Colon (tissue), 2 donors: ENCODE measurements around the gene CYP11A1.

ENCODE experiments used
- FAIRE-seq: peaks from 2 replicates; lab custom pipeline; 2012; peaks lifted over from hg19 to GRCh38; lab: Jason Lieb, UNC
- donor health status: control.
- donor health status: control.

The CYP11A1 gene

GRCh38 chr15:74300057-74300795, 67.2 kb downstream of the CYP11A1 start:
- no peak for FAIRE-seq

GRCh38 chr15:74297887-74298286, 69.6 kb downstream of the CYP11A1 start:
- FAIRE-seq, result no peak

- no peak for FAIRE-seq
These were observed 71.6 kb downstream of the CYP11A1 start for GRCh38 chr15:74295800-74296199.

- no peak for FAIRE-seq
These were observed 73.4 kb downstream of the CYP11A1 start for GRCh38 chr15:74294010-74294409.

- FAIRE-seq, result no peak
These were observed 74.2 kb downstream of the CYP11A1 start for GRCh38 chr15:74293021-74293810.

- FAIRE-seq, result no peak
These were observed 76.1 kb downstream of the CYP11A1 start for GRCh38 chr15:74291101-74292071.

GRCh38 chr15:74290645-74291044, 76.8 kb downstream of the CYP11A1 start:
- no peak for FAIRE-seq

- FAIRE-seq, result no peak
These were observed 77.8 kb downstream of the CYP11A1 start for GRCh38 chr15:74289671-74290070.
